ENCODE data around the gene MOG.
A peak's percentile ranks its signal among the peaks of the same experiment; 100 is the strongest.

The MOG gene

GRCh38 chr6:29679962-29680361 is 23.1 kb downstream of the MOG start:
- Histone ChIP-seq H3K79me1 (ENCODE audit: low read length) (peaks cover 5% of the 10 kb centered on the region), H3K4me3 (ENCODE audit: low read depth, low read length) (no peak overlapping the region), H2AK5ac (ENCODE audit: low read length) (peak overlapping the region; percentile 53), H4K8ac (ENCODE audit: low read depth, low read length) (peak overlapping the region; percentile 57), H4K91ac (ENCODE audit: low read depth, low read length) (peak overlapping the region; percentile 58), H3K27ac (ENCODE audit: low read depth, low read length) (no peak overlapping the region), H3K9me3 (ENCODE audit: insufficient read depth, low read depth, low read length) (peaks cover 4% of the 10 kb centered on the region), H4K12ac (ENCODE audit: low read depth, low read length) (peak overlapping the region; percentile 56), H3K23ac (ENCODE audit: low read length) (no peak overlapping the region), H2BK5ac (ENCODE audit: low read depth, low read length, poor library complexity) (no peak overlapping the region), H3K4me1 (ENCODE audit: control insufficient read depth in 1 of 2, insufficient read depth in 2 of 2, low read length in 2 of 2) (peaks cover 10 to 15% of the 10 kb centered on the region in 2 experiments), H3K14ac (ENCODE audit: low read length) (no peak overlapping the region), H2AFZ (ENCODE audit: insufficient read depth, low read length, poor library complexity) (no peak overlapping the region), H3K9ac (ENCODE audit: low read length) (no peak overlapping the region), H3K18ac (ENCODE audit: low read length) (no peak overlapping the region), H3K27me3 (ENCODE audit: insufficient read depth, low read length) (no peaks in the 10 kb centered on the region), H3K4me2 (ENCODE audit: low read length) (no peak overlapping the region), H3K36me3 (ENCODE audit: control insufficient read depth in 1 of 2, insufficient read depth in 2 of 2, low read length in 2 of 2) (no peaks in the 10 kb centered on the region), H3K79me2 (ENCODE audit: control insufficient read depth, insufficient read depth, low read length, poor library complexity) (no peaks in the 10 kb centered on the region), H2BK120ac (ENCODE audit: insufficient read depth, low read length, poor library complexity) (no peak overlapping the region), H2BK12ac (ENCODE audit: low read length) (peak overlapping the region; percentile 75), H3K4ac (ENCODE audit: low read depth, low read length) (no peak overlapping the region)
- no CpG with 5 or more reads among the region's 13 CpGs for WGBS (ENCODE audit: extremely low coverage, insufficient coverage, insufficient read length)
- peak; percentile 74 to 75 for DNase-seq

GRCh38 chr6:29680416-29680815 is 23.5 kb downstream of the MOG start:
- peaks cover 10 to 15% of the 10 kb centered on the region in 2 experiments for H3K4me1 ChIP-seq (ENCODE audit: control insufficient read depth in 1 of 2, insufficient read depth in 2 of 2, low read length in 2 of 2)
- no peak overlapping the region for H3K14ac ChIP-seq (ENCODE audit: low read length)
- peak overlapping the region; percentile 46 for H2BK12ac ChIP-seq (ENCODE audit: low read length)
- no peak overlapping the region for H3K27ac ChIP-seq (ENCODE audit: low read depth, low read length)
- no peak overlapping the region for H4K8ac ChIP-seq (ENCODE audit: low read depth, low read length)
- no peak overlapping the region for H4K12ac ChIP-seq (ENCODE audit: low read depth, low read length)
- H3K27me3 ChIP-seq (ENCODE audit: insufficient read depth, low read length) = no peaks in the 10 kb centered on the region
- H2AK5ac ChIP-seq (ENCODE audit: low read length) = no peak overlapping the region
- WGBS (ENCODE audit: extremely low coverage, insufficient coverage, insufficient read length) = no CpG with 5 or more reads among the region's 24 CpGs
- no peak overlapping the region for H2AFZ ChIP-seq (ENCODE audit: insufficient read depth, low read length, poor library complexity)
- H3K23ac ChIP-seq (ENCODE audit: low read length) = no peak overlapping the region
- H3K79me1 ChIP-seq (ENCODE audit: low read length) = peaks cover 5% of the 10 kb centered on the region
- H3K18ac ChIP-seq (ENCODE audit: low read length) = no peak overlapping the region
- no peak overlapping the region for H3K4me3 ChIP-seq (ENCODE audit: low read depth, low read length)
- H3K4ac ChIP-seq (ENCODE audit: low read depth, low read length) = no peak overlapping the region
- peaks cover 4% of the 10 kb centered on the region for H3K9me3 ChIP-seq (ENCODE audit: insufficient read depth, low read depth, low read length)
- H3K36me3 ChIP-seq (ENCODE audit: control insufficient read depth in 1 of 2, insufficient read depth in 2 of 2, low read length in 2 of 2) = no peaks in the 10 kb centered on the region
- no peak overlapping the region for H3K9ac ChIP-seq (ENCODE audit: low read length)
- no peak for DNase-seq
- H2BK5ac ChIP-seq (ENCODE audit: low read depth, low read length, poor library complexity) = no peak overlapping the region
- H3K4me2 ChIP-seq (ENCODE audit: low read length) = no peak overlapping the region
- H2BK120ac ChIP-seq (ENCODE audit: insufficient read depth, low read length, poor library complexity) = no peak overlapping the region
- no peaks in the 10 kb centered on the region for H3K79me2 ChIP-seq (ENCODE audit: control insufficient read depth, insufficient read depth, low read length, poor library complexity)
- peak overlapping the region; percentile 58 for H4K91ac ChIP-seq (ENCODE audit: low read depth, low read length)

- H4K91ac ChIP-seq (ENCODE audit: low read depth, low read length) = peak within 1 kb of the TSS; percentile 58
- no peak within 1 kb of the TSS for H3K23ac ChIP-seq (ENCODE audit: low read length)
- peak within 1 kb of the TSS; percentile 75 for H2BK12ac ChIP-seq (ENCODE audit: low read length)
- no peak within 1 kb of the TSS for H3K14ac ChIP-seq (ENCODE audit: low read length)
- no peak within 1 kb of the TSS for H2BK5ac ChIP-seq (ENCODE audit: low read depth, low read length, poor library complexity)
- H3K79me2 ChIP-seq (ENCODE audit: control insufficient read depth, insufficient read depth, low read length, poor library complexity) = no peaks in the 10 kb centered on the region
- H3K4me2 ChIP-seq (ENCODE audit: low read length) = no peak within 1 kb of the TSS
- H3K9ac ChIP-seq (ENCODE audit: low read length) = no peak within 1 kb of the TSS
- no peak within 1 kb of the TSS for H3K4ac ChIP-seq (ENCODE audit: low read depth, low read length)
- no peak for DNase-seq
- H2AK5ac ChIP-seq (ENCODE audit: low read length) = peak within 1 kb of the TSS; percentile 53
- H3K27me3 ChIP-seq (ENCODE audit: insufficient read depth, low read length) = no peaks in the 10 kb centered on the region
- H3K36me3 ChIP-seq (ENCODE audit: control insufficient read depth in 1 of 2, insufficient read depth in 2 of 2, low read length in 2 of 2) = no peaks in the 10 kb centered on the region
- WGBS (ENCODE audit: extremely low coverage, insufficient coverage, insufficient read length) = no CpG with 5 or more reads among the region's 31 CpGs
- H2BK120ac ChIP-seq (ENCODE audit: insufficient read depth, low read length, poor library complexity) = no peak within 1 kb of the TSS
- peaks cover 5% of the 10 kb centered on the region for H3K79me1 ChIP-seq (ENCODE audit: low read length)
- H3K4me3 ChIP-seq (ENCODE audit: low read depth, low read length) = no peak within 1 kb of the TSS
- H4K12ac ChIP-seq (ENCODE audit: low read depth, low read length) = peak within 1 kb of the TSS; percentile 56
- no peak within 1 kb of the TSS for H3K27ac ChIP-seq (ENCODE audit: low read depth, low read length)
- no peak within 1 kb of the TSS for H3K18ac ChIP-seq (ENCODE audit: low read length)
- H3K4me1 ChIP-seq (ENCODE audit: control insufficient read depth in 1 of 2, insufficient read depth in 2 of 2, low read length in 2 of 2) = peaks cover 10 to 15% of the 10 kb centered on the region in 2 experiments
- H2AFZ ChIP-seq (ENCODE audit: insufficient read depth, low read length, poor library complexity) = no peak within 1 kb of the TSS
- peaks cover 4% of the 10 kb centered on the region for H3K9me3 ChIP-seq (ENCODE audit: insufficient read depth, low read depth, low read length)
- peak within 1 kb of the TSS; percentile 57 for H4K8ac ChIP-seq (ENCODE audit: low read depth, low read length)
These were observed 24.0 kb downstream of the MOG start, which contains the start of gene ZFP57 for GRCh38 chr6:29680904-29681303. ZFP57 (minus strand) TSS chr6:29681152; CDS start chr6:29677003, 4,149 bp downstream.

GRCh38 chr6:29681811-29682210 is 24.9 kb downstream of the MOG start:
- Histone ChIP-seq H2AFZ (ENCODE audit: insufficient read depth, low read length, poor library complexity) (no peak overlapping the region), H4K91ac (ENCODE audit: low read depth, low read length) (no peak overlapping the region), H4K8ac (ENCODE audit: low read depth, low read length) (no peak overlapping the region), H3K36me3 (ENCODE audit: control insufficient read depth in 1 of 2, insufficient read depth in 2 of 2, low read length in 2 of 2) (no peaks in the 10 kb centered on the region), H3K27me3 (ENCODE audit: insufficient read depth, low read length) (no peaks in the 10 kb centered on the region), H3K9ac (ENCODE audit: low read length) (no peak overlapping the region), H3K4ac (ENCODE audit: low read depth, low read length) (no peak overlapping the region), H3K4me3 (ENCODE audit: low read depth, low read length) (no peak overlapping the region), H3K23ac (ENCODE audit: low read length) (no peak overlapping the region), H3K14ac (ENCODE audit: low read length) (no peak overlapping the region), H3K9me3 (ENCODE audit: insufficient read depth, low read depth, low read length) (peaks cover 4% of the 10 kb centered on the region), H4K12ac (ENCODE audit: low read depth, low read length) (no peak overlapping the region), H3K4me1 (ENCODE audit: control insufficient read depth in 1 of 2, insufficient read depth in 2 of 2, low read length in 2 of 2) (peaks cover 10 to 14% of the 10 kb centered on the region in 2 experiments), H2BK5ac (ENCODE audit: low read depth, low read length, poor library complexity) (no peak overlapping the region), H3K79me2 (ENCODE audit: control insufficient read depth, insufficient read depth, low read length, poor library complexity) (no peaks in the 10 kb centered on the region), H2BK120ac (ENCODE audit: insufficient read depth, low read length, poor library complexity) (no peak overlapping the region), H3K27ac (ENCODE audit: low read depth, low read length) (no peak overlapping the region), H2AK5ac (ENCODE audit: low read length) (no peak overlapping the region), H2BK12ac (ENCODE audit: low read length) (no peak overlapping the region), H3K79me1 (ENCODE audit: low read length) (peaks cover 5% of the 10 kb centered on the region), H3K18ac (ENCODE audit: low read length) (no peak overlapping the region), H3K4me2 (ENCODE audit: low read length) (no peak overlapping the region)
- DNase-seq = peak; percentile 96 to 97
- no CpG with 5 or more reads among the region's 8 CpGs for WGBS (ENCODE audit: extremely low coverage, insufficient coverage, insufficient read length)
